ENCODE data around the gene GALNT10. TPM values are rescaled to one million over a fixed set of nuclear protein-coding genes. Genes with fewer than 3 reads are reported as not detected.

Gene GALNT10
- total RNA-seq, 2 experiments from 2014 or later, result 12.9 to 15.2 TPM

GRCh38 chr5:154206311-154206710 is 15.8 kb downstream of the GALNT10 start:
- H3K9me3 Mint-ChIP-seq, result no peaks in the 10 kb centered on the region
- H3K27me3 Mint-ChIP-seq, result no peaks in the 10 kb centered on the region
- H3K4me3 Mint-ChIP-seq, result no peak overlapping the region
- no peak for TF ChIP-seq CTCF (IDR thresholded peaks at IDR 0.05)
- peaks cover 39% of the 10 kb centered on the region for H3K4me1 Mint-ChIP-seq (ENCODE audit: low read depth)
- DNase-seq, result no peak
- CTCF ChIA-PET, result interaction anchor here (0.8 to 1.5 kb wide), 4 partner anchors 9 to 134 kb away, joined by 3 to 4 read pairs (median 4); no protein-coding TSS in a partner anchor
- ATAC-seq, result no peak
- intact Hi-C loops (cut with micrococcal nuclease), result no loop called here
- POLR2A ChIA-PET, result interaction anchor here (2.4 kb wide), 1 partner anchor 16 kb away, joined by 14 read pairs; the partner anchor contains the start of gene GALNT10
- no peak overlapping the region for H3K27ac Mint-ChIP-seq
- peaks cover 2% of the 10 kb centered on the region for H3K36me3 Mint-ChIP-seq (ENCODE audit: low read depth)

GRCh38 chr5:154207204-154207603 is 16.7 kb downstream of the GALNT10 start:
- ATAC-seq, result no peak
- CTCF ChIA-PET, result interaction anchor here (1.2 to 1.3 kb wide), 2 partner anchors 8 to 10 kb away, joined by 3 to 4 read pairs; no protein-coding TSS in a partner anchor
- Mint-ChIP-seq H3K4me3 (no peak overlapping the region), H3K27me3 (no peaks in the 10 kb centered on the region), H3K9me3 (no peaks in the 10 kb centered on the region), H3K4me1 (ENCODE audit: low read depth) (peaks cover 33% of the 10 kb centered on the region), H3K27ac (no peak overlapping the region), H3K36me3 (ENCODE audit: low read depth) (peaks cover 2% of the 10 kb centered on the region)
- DNase-seq, result no peak
- TF ChIP-seq CTCF (IDR thresholded peaks at IDR 0.05), result no peak
- POLR2A ChIA-PET, result no interaction called here
- intact Hi-C loops (cut with micrococcal nuclease), result no loop called here

- Mint-ChIP-seq H3K27ac (no peak overlapping the region), H3K27me3 (no peaks in the 10 kb centered on the region), H3K36me3 (ENCODE audit: low read depth) (peaks cover 7% of the 10 kb centered on the region), H3K4me3 (no peak overlapping the region), H3K4me1 (ENCODE audit: low read depth) (peaks cover 25% of the 10 kb centered on the region), H3K9me3 (no peaks in the 10 kb centered on the region)
- DNase-seq (no peak), ATAC-seq (no peak)
- TF ChIP-seq CTCF (IDR thresholded peaks at IDR 0.05), result no peak
- POLR2A ChIA-PET, result interaction anchor here (1.4 kb wide), 1 partner anchor 20 kb away, joined by 6 read pairs; no protein-coding TSS in a partner anchor
- intact Hi-C loops (cut with micrococcal nuclease), result no loop called here
- CTCF ChIA-PET, result interaction anchor here (1.4 kb wide), 1 partner anchor 195 kb away, joined by 3 read pairs; no protein-coding TSS in a partner anchor
Measured at GRCh38 chr5:154209591-154210081, 19.1 kb downstream of the GALNT10 start.

GRCh38 chr5:154210163-154210562 is 19.6 kb downstream of the GALNT10 start:
- ATAC-seq (no peak), DNase-seq (no peak)
- no peak overlapping the region for H3K4me3 Mint-ChIP-seq
- ChIA-PET CTCF (no interaction called here), POLR2A (interaction anchor here (0.6 kb wide), 1 partner anchor 63 kb away, joined by 3 read pairs; no protein-coding TSS in a partner anchor)
- no peak overlapping the region for H3K27ac Mint-ChIP-seq
- no peaks in the 10 kb centered on the region for H3K27me3 Mint-ChIP-seq
- intact Hi-C loops (cut with micrococcal nuclease), result no loop called here
- no peak for TF ChIP-seq CTCF (IDR thresholded peaks at IDR 0.05)
- no peaks in the 10 kb centered on the region for H3K9me3 Mint-ChIP-seq
- peaks cover 7% of the 10 kb centered on the region for H3K36me3 Mint-ChIP-seq (ENCODE audit: low read depth)
- peaks cover 29% of the 10 kb centered on the region for H3K4me1 Mint-ChIP-seq (ENCODE audit: low read depth)

- Mint-ChIP-seq H3K4me1 (ENCODE audit: low read depth) (peaks cover 28% of the 10 kb centered on the region), H3K27me3 (no peaks in the 10 kb centered on the region), H3K36me3 (ENCODE audit: low read depth) (peaks cover 7% of the 10 kb centered on the region), H3K9me3 (no peaks in the 10 kb centered on the region), H3K4me3 (no peak overlapping the region), H3K27ac (no peak overlapping the region)
- ChIA-PET POLR2A (interaction anchor here (1.4 to 1.6 kb wide), 2 partner anchors 8 to 9 kb away, joined by 4 to 6 read pairs; no protein-coding TSS in a partner anchor), CTCF (interaction anchor here (2.4 kb wide), 1 partner anchor 25 kb away, joined by 8 read pairs; no protein-coding TSS in a partner anchor)
- DNase-seq, result no peak
- intact Hi-C loops (cut with micrococcal nuclease), result no loop called here
- ATAC-seq, result no peak
- no peak for TF ChIP-seq CTCF (IDR thresholded peaks at IDR 0.05)
Measured at GRCh38 chr5:154211641-154212390, 21.3 kb downstream of the GALNT10 start.

Measured in activated CD8-positive, alpha-beta T cell treated with anti-CD3 and anti-CD28 coated beads for 36 hours (primary cell).